Measurements from ENCODE around the gene ACAP3.
A peak's percentile ranks its signal among the peaks of the same experiment; 100 is the strongest.

ACAP3 gene

GRCh38 chr1:1299686-1300351 is 7.9 kb downstream of the ACAP3 start:
- no peak for DNase-seq (ENCODE audit: low spot score)

- DNase-seq (ENCODE audit: low spot score): no peak
These were observed 8.7 kb downstream of the ACAP3 start for GRCh38 chr1:1298861-1299685.

- DNase-seq (ENCODE audit: low spot score): no peak
These were observed 9.8 kb downstream of the ACAP3 start for GRCh38 chr1:1297802-1298424.

DNA sequence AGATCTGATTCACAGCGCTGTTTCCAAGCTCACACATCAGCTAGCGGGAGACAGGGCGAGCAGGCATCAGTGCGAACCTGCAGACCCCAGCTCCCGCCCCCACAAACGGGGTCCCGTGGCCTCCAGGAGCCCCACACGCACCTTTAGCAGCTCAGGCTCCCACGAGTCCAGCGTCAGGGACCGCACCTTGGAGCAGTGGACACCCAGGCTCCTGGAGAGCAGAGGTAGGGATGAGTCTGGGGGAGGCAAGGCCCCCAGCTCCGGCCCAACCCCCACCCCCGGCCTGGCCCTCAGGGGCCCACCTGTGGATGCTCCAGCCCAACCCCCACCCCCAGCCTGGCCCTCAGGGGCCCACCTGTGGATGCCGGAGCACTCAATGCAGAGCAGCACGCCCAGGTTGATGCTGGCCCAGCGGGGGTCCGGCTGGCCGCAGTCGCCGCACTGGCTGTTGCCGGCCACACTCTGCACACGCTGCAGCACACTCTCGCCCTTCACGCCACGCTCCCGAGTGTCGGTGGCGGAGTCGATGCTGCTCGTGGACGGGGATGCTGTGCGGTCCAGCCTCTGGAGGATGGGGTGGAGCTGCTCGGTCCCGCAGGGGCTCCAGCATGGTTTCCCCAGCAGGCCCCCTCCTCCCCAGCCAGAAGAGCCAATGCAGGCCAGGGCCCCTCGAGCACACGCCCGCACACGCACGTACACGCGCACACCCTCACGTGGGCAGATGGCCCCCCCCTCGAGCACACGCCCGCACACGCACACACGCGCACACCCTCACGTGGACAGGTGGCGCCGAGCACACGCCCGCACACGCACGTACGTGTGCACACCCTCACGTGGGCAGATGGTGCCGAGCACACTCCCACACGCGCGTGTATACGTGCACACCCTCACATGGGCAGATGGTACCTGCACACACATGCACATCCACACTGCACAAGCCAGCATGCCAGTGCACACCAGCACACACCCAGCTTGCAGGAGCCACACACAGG is 11.4 kb downstream of the ACAP3 start:
- DNase-seq (ENCODE audit: low spot score): no peak

DNA sequence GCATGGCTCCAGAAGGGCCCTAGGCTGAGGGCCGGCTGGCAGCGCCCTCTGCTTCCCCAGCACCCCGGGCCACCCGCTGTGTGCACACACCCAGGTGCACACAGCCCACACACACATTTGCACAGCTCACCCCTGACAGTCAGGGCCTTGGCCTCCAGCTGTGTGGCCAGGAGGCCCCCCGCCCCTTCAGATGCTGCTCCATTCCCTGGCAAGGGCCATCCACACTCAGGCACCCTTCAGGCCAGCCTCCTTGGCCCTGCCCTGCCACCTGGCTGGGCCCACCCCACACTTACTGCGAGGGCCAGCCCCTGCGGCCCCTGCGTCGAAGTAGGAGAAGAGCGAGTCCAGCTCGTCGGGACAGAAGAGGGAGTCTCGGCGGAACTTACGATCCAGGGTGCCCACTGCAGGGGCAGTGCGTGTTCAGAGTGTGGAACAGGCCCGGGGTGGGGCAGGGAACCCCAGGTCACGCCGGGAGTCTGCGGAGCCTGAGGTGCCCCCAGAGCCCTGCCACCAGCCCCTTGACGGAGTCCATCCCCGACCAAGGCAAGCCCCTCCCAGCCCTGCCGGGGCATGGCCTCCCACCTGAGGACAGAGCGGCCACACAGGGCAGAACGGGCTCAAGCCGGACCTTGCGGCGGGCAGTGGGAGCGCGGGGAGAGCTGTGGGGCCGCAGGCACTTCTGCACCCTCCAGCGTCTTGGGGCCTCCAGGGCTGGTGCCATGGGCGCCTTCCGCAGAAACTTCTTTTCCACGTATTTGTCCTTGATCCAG is 12.4 kb downstream of the ACAP3 start:
- DNase-seq (ENCODE audit: low spot score): no peak

GRCh38 chr1:1294250-1294890 is 13.4 kb downstream of the ACAP3 start:
- DNase-seq (ENCODE audit: low spot score): no peak

DNA sequence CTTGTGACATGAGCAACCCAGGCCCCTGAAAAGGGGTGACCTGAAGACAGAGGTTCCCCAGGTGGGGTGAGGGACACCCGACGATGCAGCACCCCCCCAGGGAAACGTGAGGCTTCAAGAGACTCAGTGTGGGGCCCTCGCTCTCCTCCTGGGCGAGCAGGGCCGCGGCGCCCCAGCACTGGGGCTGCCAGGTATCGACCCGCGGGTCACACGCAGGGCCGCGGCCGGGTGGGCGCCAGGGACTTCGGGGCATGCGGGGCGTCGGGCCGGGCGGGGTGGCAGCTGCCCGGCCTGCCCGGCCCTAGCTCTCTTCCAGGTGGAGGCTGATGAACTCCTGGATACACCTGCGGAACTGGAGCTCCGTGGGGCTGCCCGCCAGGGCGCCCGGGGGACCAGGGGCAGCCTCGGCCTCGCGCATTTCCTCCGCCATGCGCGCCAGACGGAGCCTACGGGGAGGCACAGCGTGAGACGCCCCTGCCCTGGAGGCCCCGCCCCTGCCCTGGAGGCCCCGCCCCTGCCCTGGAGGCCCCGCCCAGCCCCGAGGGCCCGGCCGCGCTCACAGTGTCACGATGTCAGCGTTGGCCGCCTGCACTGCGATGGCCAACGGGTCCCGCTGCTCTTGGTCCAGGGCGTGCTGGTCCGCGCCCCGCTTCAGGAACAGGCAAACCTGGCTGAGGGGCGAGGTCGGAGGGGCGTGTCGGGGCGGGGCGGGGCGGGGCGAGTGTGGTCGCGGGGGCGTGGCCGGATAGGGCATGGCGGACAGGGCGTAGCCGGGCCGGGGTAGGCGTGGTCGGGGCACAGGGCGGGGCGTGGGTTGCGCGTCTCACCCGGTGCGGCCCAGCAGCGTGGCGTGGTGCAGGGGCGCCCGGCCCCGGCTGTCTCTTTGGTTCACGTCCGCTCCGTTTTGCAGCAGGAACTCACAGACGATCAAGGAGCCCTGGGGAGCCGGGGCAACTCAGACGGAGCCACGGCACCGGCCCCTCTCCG is 14.2 kb downstream of the ACAP3 start:
- DNase-seq (ENCODE audit: low spot score): no peak

DNA sequence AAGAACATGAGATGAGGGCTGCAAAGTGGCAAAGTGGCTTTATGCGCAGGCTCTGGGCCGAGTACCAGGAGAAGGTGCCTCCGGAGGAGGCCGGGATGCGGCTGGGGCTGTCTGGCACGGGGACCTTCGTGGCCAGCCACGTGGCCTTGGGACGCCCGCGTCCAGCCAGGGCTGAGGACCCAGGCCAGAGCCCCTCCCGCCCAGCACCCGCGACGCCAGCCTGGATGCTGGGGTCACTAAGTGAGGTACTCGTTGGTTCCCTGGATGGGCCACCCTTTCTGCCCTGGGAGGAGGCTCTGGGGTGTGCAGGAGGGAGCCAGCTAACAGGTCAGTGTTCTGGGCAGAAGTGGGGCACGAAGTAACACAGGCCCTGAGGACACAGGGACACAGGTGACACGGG is 14.9 kb downstream of the ACAP3 start:
- DNase-seq (ENCODE audit: low spot score): no peak

GRCh38 chr1:1292442-1292779 is 15.3 kb downstream of the ACAP3 start:
- DNase-seq (ENCODE audit: low spot score): no peak

DNA sequence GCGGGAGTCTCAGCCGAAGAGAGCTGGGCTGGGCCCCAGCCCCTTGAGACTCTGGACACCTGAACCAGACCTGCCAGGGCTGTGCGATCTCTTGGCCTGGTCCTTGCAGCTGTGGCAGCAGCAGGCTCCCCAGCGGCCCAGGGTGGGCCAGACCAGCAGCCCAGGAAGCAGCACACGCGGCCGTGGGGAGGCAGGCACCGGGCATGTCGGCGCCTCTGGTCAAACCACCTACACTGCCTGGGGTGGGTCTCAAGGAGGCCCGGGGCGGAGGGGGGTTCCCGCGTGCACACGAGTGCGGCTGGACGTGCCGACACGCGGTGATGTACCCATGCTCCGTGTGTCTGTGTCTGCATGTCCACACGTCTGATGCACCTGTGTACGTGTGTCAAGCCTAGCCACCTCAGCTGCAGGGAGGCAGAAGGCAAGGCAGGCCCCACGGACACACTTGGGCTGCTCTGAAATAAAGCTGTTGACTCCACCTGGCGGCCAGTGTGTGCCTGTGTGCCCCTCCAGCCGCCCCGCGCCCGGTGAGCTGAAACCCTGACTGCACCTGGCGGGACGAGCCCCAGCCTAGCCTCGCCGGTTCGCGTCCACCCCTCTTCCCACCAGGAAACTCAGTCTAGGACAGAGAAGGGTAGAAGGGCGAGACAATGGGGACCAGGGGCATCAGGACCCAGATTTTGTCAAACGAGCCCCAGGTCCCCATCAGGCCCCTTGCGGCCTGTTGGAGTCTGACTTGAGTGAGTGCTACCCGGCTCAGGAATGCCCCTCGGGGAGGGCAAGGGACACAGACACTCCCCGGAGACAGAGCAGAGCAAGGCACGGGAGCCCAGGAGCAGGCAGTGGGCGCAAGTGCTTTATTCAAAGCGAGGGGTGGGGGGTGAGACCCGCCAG is 15.9 kb downstream of the ACAP3 start:
- DNase-seq (ENCODE audit: low spot score): peak; percentile 52

GRCh38 chr1:1291023-1291528 is 16.7 kb downstream of the ACAP3 start:
- DNase-seq (ENCODE audit: low spot score): no peak

- no peak for DNase-seq (ENCODE audit: low spot score)
These were observed 17.4 kb downstream of the ACAP3 start for GRCh38 chr1:1290238-1290731.

- no peak for DNase-seq (ENCODE audit: low spot score)
These were observed 20.2 kb downstream of the ACAP3 start for GRCh38 chr1:1287288-1288110.

- DNase-seq (ENCODE audit: low spot score): no peak
These were observed 21.1 kb downstream of the ACAP3 start for GRCh38 chr1:1286313-1287261.

DNA sequence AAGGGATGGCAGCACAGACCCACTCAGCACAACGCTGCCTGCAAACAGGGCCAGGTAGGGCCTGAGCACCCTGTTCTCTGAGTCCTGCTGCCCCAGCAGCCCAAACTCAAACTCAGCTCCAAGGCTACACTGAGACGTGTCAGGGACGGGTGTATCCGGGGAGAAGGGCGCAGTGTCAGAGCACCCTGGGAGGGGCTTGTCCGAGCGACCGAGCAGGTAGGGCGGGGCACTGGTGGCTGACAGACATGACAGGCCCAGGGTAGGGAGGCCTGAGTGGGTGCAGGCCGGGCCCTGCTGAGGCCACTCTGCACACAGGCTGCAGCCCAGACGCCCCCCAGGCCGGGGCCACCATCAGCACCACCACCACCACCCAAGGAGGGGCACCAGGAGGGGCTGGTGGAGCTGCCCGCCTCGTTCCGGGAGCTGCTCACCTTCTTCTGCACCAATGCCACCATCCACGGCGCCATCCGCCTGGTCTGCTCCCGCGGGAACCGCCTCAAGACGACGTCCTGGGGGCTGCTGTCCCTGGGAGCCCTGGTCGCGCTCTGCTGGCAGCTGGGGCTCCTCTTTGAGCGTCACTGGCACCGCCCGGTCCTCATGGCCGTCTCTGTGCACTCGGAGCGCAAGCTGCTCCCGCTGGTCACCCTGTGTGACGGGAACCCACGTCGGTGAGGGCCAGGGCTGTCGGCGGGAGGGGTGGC is 22.0 kb downstream of the ACAP3 start:
- DNase-seq (ENCODE audit: low spot score): no peak

Data from LoVo (cell line).